Mononuclear cell (primary cell): ENCODE data around the gene MARCO. TPM values are rescaled to one million over a fixed set of nuclear protein-coding genes. Genes with fewer than 3 reads are reported as not detected.

ENCODE experiments used
- H3K27me3 ChIP-seq: 2 replicates; pipeline ENCODE4 v1.6.0; 2011; ENCODE audit warnings: low read length, control low read depth; ENCODE audit not compliant: insufficient read depth
- H3K4me1 ChIP-seq: 2 replicates; pipeline ENCODE4 v1.5.1; 2011; ENCODE audit warnings: mild to moderate bottlenecking, low read length, control low read depth; ENCODE audit not compliant: insufficient read depth
- H3K4me3 ChIP-seq: 2 replicates; pipeline ENCODE4 v1.5.1; 2011; ENCODE audit warnings: mild to moderate bottlenecking, low read length, moderate library complexity
- H3K9me3 ChIP-seq: 2 replicates; pipeline ENCODE4 v1.5.1; 2011; ENCODE audit warnings: low read depth, mild to moderate bottlenecking, control low read depth, low read length
- total RNA-seq: library from RNA; depleted of rRNA; stranded (reverse); fragments of >200 nt; gene quantifications from one replicate; pipeline ENCODE4 v1.2.3, GENCODE V29; 2012

Gene MARCO
- total RNA-seq, 1 donor: 5.8 TPM

DNA sequence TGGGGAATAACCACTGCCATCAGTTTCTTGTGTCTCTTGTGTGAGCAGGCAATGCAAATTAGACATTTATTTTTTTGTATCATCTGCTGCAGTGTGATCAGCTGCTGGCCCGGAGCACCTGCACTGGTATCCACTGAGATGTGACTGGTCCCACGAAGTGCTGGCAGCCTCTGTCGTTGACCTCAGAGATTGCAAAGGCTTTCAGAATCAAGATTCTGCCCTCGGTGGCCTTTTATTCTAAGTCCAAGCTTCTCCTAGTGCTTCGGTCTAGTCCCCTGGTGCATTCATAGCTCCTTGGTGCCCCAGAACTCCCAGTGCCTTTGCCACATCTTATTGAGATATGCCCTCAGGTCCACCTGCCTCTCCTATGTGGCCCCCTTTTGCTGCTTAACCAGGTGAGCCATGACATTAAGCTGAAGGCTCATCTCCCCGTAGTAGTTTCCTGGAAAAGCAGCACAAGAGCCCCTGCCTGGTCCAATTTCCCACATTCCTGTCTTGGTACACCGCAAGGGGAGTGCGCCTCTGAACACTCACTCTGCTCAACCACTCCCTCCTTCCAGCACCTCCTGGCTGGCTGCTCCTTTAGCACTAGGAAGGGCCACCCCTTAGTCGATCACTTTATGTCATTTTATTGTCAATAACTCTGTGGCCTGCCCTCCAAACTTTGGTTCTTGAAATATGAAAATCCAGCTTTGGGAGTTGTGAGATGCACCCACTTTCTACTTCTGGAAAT lies 27.1 kb upstream of the MARCO start:
- Histone ChIP-seq H3K9me3 (no peaks in the 10 kb centered on the region), H3K4me1 (peaks cover 18% of the 10 kb centered on the region), H3K4me3 (no peak overlapping the region), H3K27me3 (no peaks in the 10 kb centered on the region)

DNA sequence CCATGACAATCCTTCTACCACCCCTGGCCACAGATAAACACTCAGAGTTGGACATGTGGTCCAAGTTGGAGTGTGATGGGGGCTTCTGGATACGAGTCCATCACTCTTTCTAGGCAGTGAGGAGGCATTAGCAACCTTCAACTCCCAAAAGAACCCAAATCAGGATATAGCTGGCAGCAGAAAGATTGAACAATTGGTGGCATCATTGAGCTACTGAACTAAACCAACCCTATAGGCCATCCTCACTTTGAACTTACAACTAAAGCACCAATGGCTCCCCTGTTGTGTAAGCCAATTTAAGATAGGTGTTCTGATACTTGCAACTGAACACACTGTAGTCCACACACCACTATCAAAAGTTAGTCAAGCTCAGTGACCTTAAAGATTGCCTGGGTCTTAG lies 24.0 kb upstream of the MARCO start:
- Histone ChIP-seq H3K4me1 (peaks cover 22% of the 10 kb centered on the region), H3K4me3 (no peak overlapping the region), H3K27me3 (no peaks in the 10 kb centered on the region), H3K9me3 (no peaks in the 10 kb centered on the region)

DNA sequence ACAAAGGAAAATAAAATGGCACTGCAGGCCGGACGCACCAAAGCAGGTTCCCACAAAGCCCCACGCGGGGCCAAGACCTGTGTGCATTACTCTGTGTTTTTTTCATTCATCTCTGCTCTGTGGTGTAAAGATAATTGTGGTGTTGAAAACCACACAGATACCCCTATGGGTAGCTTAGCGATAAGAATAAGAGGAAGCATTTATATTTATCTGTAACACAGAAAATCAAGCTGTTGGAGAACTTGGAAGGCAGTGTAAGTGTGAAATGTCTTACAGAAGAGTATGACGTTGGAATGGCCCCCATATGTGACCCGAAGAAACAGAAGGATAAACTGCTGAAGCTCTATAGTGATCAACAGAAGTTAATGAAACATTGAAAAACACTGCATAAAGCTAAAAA lies 20.3 kb upstream of the MARCO start:
- Histone ChIP-seq H3K4me1 (peaks cover 25% of the 10 kb centered on the region), H3K27me3 (no peaks in the 10 kb centered on the region), H3K4me3 (no peak overlapping the region), H3K9me3 (no peaks in the 10 kb centered on the region)

DNA sequence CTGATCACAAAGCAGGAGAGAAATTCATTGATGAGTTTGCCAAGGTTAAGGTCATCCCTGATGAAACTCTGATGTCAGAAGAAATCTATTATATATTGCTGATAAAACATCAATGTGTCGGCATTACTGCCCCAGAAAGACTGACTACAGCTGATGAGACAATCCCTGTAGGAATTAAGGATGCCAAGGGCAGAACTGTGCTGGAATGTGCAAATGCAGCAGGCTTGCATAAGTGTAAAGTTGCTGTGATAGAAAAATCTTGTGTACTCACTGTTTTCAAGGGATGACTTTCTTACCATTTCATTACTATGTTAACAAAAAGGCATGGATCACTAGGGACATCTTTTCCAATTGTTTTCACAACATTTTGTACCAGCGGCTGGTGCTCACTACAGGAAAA lies 19.7 kb upstream of the MARCO start:
- H3K9me3 ChIP-seq: no peaks in the 10 kb centered on the region
- H3K4me1 ChIP-seq: peaks cover 30% of the 10 kb centered on the region
- no peaks in the 10 kb centered on the region for H3K27me3 ChIP-seq
- H3K4me3 ChIP-seq: no peak overlapping the region

DNA sequence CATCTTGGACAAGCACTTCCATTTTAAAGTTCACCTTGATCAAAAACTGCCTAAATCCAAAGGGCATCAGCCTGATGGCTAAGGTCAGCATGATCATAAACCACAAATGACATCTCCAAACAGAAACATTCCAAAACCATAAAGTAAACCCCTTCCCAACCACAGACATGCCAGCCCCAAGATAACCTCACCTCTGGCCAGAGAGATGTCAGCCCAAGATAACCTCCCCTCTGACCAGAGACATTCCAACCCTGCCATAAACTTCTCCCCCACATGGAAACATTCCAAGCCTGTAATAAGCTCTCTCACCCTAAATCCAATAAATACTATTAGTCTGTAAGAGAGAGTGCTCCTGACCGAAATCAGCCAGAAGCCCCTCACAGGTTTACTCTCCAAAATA lies 18.6 kb upstream of the MARCO start:
- peaks cover 30% of the 10 kb centered on the region for H3K4me1 ChIP-seq
- H3K27me3 ChIP-seq: no peaks in the 10 kb centered on the region
- H3K9me3 ChIP-seq: no peaks in the 10 kb centered on the region
- no peak overlapping the region for H3K4me3 ChIP-seq

DNA sequence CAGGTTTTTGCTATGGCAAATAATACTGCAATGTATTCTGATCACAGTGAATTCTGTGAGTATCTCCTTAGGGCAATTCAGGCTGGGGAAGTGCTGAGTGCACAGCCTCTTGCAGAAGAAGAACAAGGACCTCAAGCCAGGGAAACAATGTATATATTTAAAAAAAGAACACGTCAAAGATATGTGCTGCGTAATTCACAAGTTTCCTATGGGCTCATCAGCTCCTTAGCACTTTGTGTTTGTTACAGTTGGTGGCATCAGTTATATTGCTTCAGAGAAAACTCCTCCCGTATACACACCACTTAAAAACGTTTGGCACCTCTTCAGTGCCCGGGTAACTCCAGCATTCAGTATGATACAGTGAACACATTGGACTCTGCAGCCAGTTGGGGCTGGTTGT lies 16.5 kb upstream of the MARCO start:
- peaks cover 44% of the 10 kb centered on the region for H3K4me1 ChIP-seq
- H3K4me3 ChIP-seq: no peak overlapping the region
- no peaks in the 10 kb centered on the region for H3K9me3 ChIP-seq
- no peaks in the 10 kb centered on the region for H3K27me3 ChIP-seq

DNA sequence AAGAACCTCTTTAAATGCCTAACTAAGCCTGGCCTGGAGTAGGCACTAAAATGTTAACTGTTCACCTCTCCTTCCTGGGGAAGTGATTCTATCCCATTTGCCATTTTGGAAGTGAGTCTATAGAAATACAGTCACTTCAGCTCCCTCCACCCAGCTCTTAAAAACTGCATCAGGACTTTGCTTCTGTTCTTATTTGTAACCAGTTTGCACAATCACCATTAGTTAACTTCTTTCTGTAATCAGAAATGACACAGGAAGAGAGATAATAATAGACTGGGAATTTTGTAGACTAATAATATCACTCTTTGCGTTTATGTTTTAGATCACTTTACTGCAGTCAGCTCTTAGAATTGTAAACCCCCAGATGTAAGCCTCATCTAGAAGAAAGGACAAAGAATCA lies 16.0 kb upstream of the MARCO start:
- no peaks in the 10 kb centered on the region for H3K9me3 ChIP-seq
- H3K4me3 ChIP-seq: no peak overlapping the region
- peaks cover 44% of the 10 kb centered on the region for H3K4me1 ChIP-seq
- no peaks in the 10 kb centered on the region for H3K27me3 ChIP-seq

DNA sequence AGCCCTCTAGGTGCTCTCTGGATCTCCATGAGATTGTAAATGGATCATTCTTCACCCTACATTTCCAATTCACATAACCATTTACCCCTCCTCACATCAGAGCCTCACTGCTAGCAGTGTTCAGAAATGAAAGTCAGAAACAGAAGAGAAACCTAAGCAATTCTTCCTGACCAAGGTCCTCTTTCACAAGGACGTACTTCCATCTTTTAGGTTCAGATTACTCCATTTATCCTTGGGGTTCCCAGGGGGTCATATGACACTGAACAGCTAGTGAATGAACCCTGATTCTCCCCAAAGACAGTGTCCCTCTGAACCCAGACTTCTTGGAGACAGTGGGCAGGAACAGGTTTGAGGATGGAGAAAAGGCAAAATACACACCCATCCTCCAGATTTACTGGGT lies 12.9 kb upstream of the MARCO start:
- peaks cover 18% of the 10 kb centered on the region for H3K9me3 ChIP-seq
- H3K4me3 ChIP-seq: no peak overlapping the region
- peaks cover 39% of the 10 kb centered on the region for H3K4me1 ChIP-seq

DNA sequence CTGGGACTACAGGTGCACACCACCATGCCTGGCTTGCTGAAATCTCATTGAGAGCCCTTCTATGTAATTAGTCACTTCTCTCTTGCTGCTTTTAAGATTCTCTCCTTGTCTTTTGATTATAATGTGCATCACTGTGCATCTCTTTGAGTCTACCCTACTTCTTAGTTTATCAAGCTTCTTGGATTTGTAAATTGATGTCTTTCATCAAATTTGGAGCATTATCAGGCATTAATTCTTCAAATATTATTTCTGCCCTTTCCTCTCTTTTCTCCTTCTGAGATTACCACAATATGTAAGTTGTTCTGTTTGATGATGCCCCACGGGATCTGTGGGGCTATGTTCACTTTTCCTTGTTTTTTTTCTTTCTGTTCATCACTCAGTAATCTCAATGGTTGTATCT lies 9.0 kb upstream of the MARCO start:
- no peak overlapping the region for H3K4me3 ChIP-seq
- H3K27me3 ChIP-seq: no peaks in the 10 kb centered on the region
- peaks cover 41% of the 10 kb centered on the region for H3K4me1 ChIP-seq
- peaks cover 18% of the 10 kb centered on the region for H3K9me3 ChIP-seq

More for the DNA sequence above, 12.9 kb upstream of the MARCO start:
- no peaks in the 10 kb centered on the region for H3K27me3 ChIP-seq

DNA sequence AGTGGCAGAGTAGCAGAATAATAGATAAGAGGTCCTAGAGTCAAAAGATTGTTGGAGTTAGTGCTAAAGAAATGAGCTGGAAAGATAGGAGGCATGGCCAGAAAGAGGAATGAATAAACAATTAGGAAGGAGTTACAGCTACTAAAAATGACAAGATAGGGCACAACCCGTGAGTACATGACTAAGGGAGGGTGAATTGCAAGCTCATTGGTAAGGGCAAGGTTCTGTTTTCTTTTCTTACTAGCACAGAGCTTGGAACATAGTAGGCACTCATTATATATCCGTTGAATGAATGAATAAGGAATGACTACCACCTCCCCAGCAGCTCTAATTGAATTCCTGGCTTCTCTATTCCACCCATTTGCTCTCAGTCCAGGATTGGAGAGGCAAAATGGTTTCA lies 5.7 kb upstream of the MARCO start:
- H3K27me3 ChIP-seq: no peaks in the 10 kb centered on the region
- no peak overlapping the region for H3K4me3 ChIP-seq
- H3K9me3 ChIP-seq: peaks cover 18% of the 10 kb centered on the region
- peaks cover 61% of the 10 kb centered on the region for H3K4me1 ChIP-seq

DNA sequence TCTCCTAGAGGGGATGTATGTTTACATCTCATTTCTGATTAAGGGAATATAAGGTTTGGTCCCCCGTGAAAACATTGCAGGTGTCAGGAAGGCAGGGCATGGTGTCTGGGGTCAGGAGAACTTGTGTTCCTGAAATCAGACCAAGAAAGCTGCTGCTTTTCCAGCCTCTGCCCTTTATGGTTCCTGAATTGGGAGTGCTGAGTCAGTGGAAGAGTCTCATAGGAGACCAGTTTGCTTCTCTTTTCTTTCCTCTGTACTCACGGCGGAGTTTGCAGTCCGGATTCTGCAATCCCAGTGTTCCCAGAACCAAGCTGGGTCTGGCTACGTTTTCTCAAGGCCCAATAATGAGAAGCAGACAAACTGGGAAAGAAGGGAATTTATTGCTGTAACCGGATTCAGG lies 5.1 kb upstream of the MARCO start:
- Histone ChIP-seq H3K4me3 (no peak overlapping the region), H3K27me3 (no peaks in the 10 kb centered on the region), H3K4me1 (peaks cover 67% of the 10 kb centered on the region), H3K9me3 (peaks cover 18% of the 10 kb centered on the region)

DNA sequence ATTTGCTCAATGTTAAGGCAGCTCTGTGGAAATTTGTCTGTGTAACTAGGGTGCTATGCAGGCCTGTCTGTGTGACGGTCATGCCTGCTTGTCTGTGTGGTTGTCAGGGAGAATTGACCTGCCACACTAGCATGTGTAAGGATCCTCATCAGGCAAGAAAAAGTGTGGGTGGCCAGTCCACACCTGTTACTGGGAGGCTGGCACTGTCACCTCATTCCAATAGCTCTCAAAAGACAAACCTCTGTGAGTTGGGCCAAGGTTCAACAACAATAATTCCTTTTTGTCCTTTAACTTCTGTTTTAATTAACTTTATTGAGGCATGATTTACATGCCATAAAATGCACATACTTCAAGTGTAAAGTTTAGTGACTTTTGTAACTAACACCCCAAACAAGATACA lies 4.2 kb upstream of the MARCO start:
- H3K4me1 ChIP-seq: peaks cover 71% of the 10 kb centered on the region
- H3K4me3 ChIP-seq: no peak overlapping the region
- no peaks in the 10 kb centered on the region for H3K27me3 ChIP-seq
- peaks cover 12% of the 10 kb centered on the region for H3K9me3 ChIP-seq

DNA sequence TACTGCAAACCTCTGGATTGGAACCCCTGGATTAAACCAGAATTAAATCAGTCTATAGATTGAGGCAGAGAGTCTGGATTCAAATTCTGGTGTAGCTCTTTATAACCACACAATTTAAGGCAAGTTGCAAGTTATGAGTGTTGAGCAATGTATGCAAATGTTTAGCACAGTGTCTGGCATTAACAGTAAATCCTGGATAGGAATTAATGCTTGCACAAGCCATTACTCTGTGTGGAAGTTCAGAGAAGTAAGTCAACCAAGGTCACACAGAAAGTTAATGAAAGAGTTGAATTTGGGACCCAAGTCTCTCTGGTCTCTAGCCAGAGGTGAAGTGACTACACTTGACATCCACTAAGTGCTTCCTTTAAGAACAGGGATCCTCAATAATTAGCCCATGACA lies 2.0 kb upstream of the MARCO start:
- H3K9me3 ChIP-seq: no peaks in the 10 kb centered on the region
- no peaks in the 10 kb centered on the region for H3K27me3 ChIP-seq
- H3K4me3 ChIP-seq: no peak overlapping the region
- peaks cover 73% of the 10 kb centered on the region for H3K4me1 ChIP-seq

DNA sequence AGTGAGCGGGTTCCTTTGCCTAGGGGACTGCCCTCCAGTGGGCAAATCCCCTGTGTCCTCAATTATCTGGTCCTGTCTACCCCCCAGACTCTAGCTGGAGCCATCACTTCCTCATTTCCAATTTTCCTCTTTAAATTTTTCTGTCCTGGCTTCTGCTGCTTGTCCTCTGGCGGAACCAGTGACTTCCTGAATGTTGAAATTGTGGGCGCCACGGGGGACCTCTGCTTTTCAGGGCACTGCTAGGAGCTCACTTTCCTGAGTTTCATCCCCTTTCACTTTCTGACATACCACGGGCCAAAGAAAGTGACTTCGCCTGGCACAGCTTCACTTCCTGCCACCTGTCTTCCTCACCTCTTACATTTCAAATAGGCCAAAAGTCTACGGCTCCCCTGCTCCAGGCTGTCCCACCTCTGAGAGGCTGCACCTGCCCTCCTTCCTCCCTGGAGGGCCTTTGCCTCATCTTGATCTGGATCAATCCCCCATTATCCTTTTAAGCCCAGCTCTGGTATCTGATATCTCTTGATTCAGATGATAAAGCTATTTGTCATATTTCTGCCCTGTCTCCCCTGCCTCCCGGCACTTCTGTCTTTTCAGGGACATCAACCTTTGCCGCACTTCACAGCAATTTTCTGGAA lies 1.4 kb upstream of the MARCO start:
- H3K4me3 ChIP-seq: no peak overlapping the region
- H3K4me1 ChIP-seq: peaks cover 74% of the 10 kb centered on the region
- H3K9me3 ChIP-seq: no peaks in the 10 kb centered on the region
- no peaks in the 10 kb centered on the region for H3K27me3 ChIP-seq

DNA sequence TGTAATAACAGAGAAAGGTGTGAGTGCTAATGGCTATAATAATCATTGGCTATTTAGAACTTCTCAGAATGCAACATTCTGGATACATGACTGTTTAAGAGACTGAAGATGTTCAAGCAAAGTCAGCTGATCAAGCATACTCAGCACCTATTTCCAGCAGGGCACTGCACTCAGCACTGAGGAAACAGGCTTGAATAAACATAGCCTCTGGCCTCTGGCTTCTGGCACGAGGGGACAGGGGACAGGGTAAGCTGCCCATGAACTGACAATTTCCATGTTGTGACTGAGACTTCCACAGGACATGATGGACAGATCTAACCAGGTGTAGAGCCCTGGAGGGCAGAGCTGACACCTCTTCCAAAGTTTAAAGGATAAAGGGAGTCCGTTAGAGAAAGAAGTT lies 1.3 kb downstream of the MARCO start:
- H3K4me1 ChIP-seq: peaks cover 70% of the 10 kb centered on the region
- no peaks in the 10 kb centered on the region for H3K9me3 ChIP-seq

DNA sequence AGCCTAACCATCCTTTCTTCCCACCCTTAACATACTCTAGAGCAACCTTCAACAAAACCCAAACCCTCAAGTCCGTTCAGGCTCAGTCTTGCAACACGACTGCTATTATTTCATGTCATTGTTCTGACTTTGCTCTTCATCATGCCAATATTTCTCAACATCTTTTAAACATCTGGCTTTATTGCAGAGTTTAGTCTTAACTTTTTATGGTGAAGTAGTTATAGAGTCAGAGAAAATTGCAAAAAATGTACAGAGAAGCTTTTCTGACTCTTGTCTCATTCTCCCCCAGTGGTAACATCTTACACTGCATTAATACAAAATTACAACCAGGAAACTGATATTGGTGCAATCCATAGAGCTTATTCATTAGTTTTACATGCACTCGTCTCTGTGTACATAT lies 3.9 kb downstream of the MARCO start:
- Histone ChIP-seq H3K27me3 (no peaks in the 10 kb centered on the region), H3K4me1 (peaks cover 54% of the 10 kb centered on the region), H3K9me3 (no peaks in the 10 kb centered on the region), H3K4me3 (no peak overlapping the region)

More for the DNA sequence above, 1.3 kb downstream of the MARCO start:
- no peaks in the 10 kb centered on the region for H3K27me3 ChIP-seq
- H3K4me3 ChIP-seq: no peak overlapping the region
